DOHH2 (cell line): ENCODE results near the gene COL2A1.

Experiments used
- H3F3A ChIP-seq: fragments of 200-600 bp; sonication (generic), shearing (Covaris generic); 2 replicates; pipeline ENCODE4 v1.6.0; 2016; ENCODE audit warnings: antibody characterized with exemption, mild to moderate bottlenecking; ENCODE audit not compliant: control insufficient read depth, insufficient read depth
- H3K27ac ChIP-seq: fragments of 200-600 bp; sonication (generic); 2 replicates; pipeline ENCODE4 v1.5.1; 2014; ENCODE audit warnings: low read depth, mild to moderate bottlenecking, low read length, moderate library complexity
- H3K27me3 ChIP-seq: fragments of 200-600 bp; sonication (generic); 2 replicates; pipeline ENCODE4 v1.6.1; 2014; ENCODE audit warnings: mild to moderate bottlenecking, low read length, mixed read lengths; ENCODE audit not compliant: control insufficient read depth
- H3K36me3 ChIP-seq: fragments of 200-600 bp; sonication (generic); 2 replicates; pipeline ENCODE4 v1.6.1; 2014; ENCODE audit warnings: mild to moderate bottlenecking, low read length, moderate library complexity, mixed read lengths; ENCODE audit not compliant: control insufficient read depth
- H3K4me1 ChIP-seq: fragments of 200-600 bp; sonication (generic); 2 replicates; pipeline ENCODE4 v1.6.1; 2014; ENCODE audit warnings: mild to moderate bottlenecking, low read length, mixed read lengths; ENCODE audit not compliant: control insufficient read depth
- H3K4me2 ChIP-seq: fragments of 200-600 bp; sonication (generic); 2 replicates; pipeline ENCODE4 v1.6.0; 2014; ENCODE audit warnings: mild to moderate bottlenecking, low read length, moderate library complexity
- H3K4me3 ChIP-seq: fragments of 200-600 bp; sonication (generic); 2 replicates; pipeline ENCODE4 v1.5.1; 2014; ENCODE audit warnings: mild to moderate bottlenecking, low read length, mixed read lengths
- H3K79me2 ChIP-seq: fragments of 200-600 bp; sonication (generic); 2 replicates; pipeline ENCODE4 v1.6.1; 2014; ENCODE audit warnings: mild to moderate bottlenecking, low read length, mixed read lengths; ENCODE audit not compliant: control insufficient read depth
- H3K9me2 ChIP-seq: fragments of 200-600 bp; sonication (generic); replicated peaks from 2 replicates; pipeline ENCODE4 v1.6.1; 2014; ENCODE audit warnings: mild to moderate bottlenecking, low read length, mixed read lengths; ENCODE audit not compliant: control insufficient read depth
- H3K9me3 ChIP-seq: fragments of 200-600 bp; sonication (generic); 2 replicates; pipeline ENCODE4 v1.6.1; 2014; ENCODE audit warnings: antibody characterized with exemption, low read length, mixed read lengths; ENCODE audit not compliant: control insufficient read depth, insufficient read depth
- H4K20me1 ChIP-seq: fragments of 200-600 bp; sonication (generic); 2 replicates; pipeline ENCODE4 v1.6.0; 2014; ENCODE audit warnings: low read depth, mild to moderate bottlenecking, antibody characterized with exemption, low read length, moderate library complexity; ENCODE audit not compliant: control insufficient read depth, insufficient read depth
- EZH2phosphoT487 ChIP-seq: fragments of 200-600 bp; sonication (generic); IDR thresholded peaks from 2 replicates; pipeline ENCODE4 v1.6.1; 2017; ENCODE audit warnings: borderline replicate concordance, mild to moderate bottlenecking, antibody characterized with exemption, low read length, moderate library complexity, mixed read lengths
- TF ChIP-seq, protein P1 (sequence below): fragments of 200-600 bp; sonication (generic); IDR thresholded peaks from one replicate; pipeline ENCODE4 v1.5.1; 2014; ENCODE audit warnings: antibody characterized with exemption, mild to moderate bottlenecking, low read depth, low read length; ENCODE audit not compliant: poor library complexity, severe bottlenecking

The COL2A1 gene

DNA sequence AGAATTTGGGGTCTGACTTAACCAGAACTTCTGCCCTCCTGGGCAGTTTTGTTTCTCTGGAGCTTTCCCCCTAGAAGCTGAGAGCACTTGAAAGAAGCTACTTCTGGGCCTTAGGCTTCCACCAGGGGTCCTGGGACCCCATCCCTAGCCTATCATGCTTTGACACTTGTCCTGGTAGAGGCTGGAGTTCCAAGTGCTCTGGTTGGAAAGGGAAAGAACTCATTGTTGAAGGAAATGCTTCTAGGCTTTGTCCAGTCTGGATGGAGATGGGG, 1.4 kb upstream of the COL2A1 start:
- no peaks in the 10 kb centered on the region for H3K4me1 ChIP-seq
- no peaks in the 10 kb centered on the region for H3K9me3 ChIP-seq
- H3K36me3 ChIP-seq = no peaks in the 10 kb centered on the region
- H3K27me3 ChIP-seq = peaks cover 59% of the 10 kb centered on the region
- TF ChIP-seq, protein P1, sequence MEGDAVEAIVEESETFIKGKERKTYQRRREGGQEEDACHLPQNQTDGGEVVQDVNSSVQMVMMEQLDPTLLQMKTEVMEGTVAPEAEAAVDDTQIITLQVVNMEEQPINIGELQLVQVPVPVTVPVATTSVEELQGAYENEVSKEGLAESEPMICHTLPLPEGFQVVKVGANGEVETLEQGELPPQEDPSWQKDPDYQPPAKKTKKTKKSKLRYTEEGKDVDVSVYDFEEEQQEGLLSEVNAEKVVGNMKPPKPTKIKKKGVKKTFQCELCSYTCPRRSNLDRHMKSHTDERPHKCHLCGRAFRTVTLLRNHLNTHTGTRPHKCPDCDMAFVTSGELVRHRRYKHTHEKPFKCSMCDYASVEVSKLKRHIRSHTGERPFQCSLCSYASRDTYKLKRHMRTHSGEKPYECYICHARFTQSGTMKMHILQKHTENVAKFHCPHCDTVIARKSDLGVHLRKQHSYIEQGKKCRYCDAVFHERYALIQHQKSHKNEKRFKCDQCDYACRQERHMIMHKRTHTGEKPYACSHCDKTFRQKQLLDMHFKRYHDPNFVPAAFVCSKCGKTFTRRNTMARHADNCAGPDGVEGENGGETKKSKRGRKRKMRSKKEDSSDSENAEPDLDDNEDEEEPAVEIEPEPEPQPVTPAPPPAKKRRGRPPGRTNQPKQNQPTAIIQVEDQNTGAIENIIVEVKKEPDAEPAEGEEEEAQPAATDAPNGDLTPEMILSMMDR = no peak
- no peak for TF ChIP-seq EZH2phosphoT487
- H4K20me1 ChIP-seq = no peaks in the 10 kb centered on the region
- no peaks in the 10 kb centered on the region for H3F3A ChIP-seq
- H3K9me2 ChIP-seq = no peaks in the 10 kb centered on the region
- H3K4me2 ChIP-seq = no peak overlapping the region
- H3K27ac ChIP-seq = no peak overlapping the region
- H3K4me3 ChIP-seq = no peak overlapping the region
- no peaks in the 10 kb centered on the region for H3K79me2 ChIP-seq

DNA sequence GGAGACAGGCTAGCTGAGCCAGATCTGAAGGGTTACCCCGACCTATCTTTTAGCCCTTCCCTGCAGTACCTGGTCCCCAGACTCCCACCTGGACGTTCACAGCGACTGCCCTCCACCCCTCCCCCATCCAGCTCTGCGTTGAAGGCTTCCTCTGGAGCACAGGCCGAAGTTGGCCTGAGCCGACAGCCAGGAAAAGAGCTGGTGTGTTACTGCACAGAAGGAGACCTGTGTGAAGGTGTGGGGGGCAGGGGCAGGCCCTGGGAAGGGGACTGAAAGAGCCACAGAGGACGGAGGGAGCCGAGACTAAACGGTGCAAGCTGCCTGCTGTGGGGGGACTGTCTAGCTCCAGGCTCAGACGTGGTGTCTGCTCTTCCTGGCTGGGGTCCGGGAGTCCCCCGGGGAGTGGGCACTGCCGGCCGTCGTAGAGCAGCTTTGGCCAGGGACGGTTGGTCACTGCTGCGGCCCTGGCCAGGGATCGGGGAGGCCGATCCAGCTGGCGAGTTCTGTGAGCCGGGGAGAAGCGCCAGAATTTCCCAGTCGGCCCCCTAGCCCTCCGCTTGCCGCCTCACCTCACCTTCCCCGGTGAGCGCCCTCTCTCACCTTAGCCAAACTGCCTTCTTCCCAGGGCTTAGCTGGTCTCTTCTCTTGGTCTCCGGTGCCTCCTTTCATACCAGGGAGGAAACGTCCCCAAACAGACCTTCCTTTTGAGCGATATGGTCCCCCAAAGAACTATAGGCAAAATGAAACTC, 899 bp upstream of the COL2A1 start:
- Histone ChIP-seq H3K4me2 (no peak overlapping the region), H3K4me3 (no peak overlapping the region), H4K20me1 (no peaks in the 10 kb centered on the region)

DNA sequence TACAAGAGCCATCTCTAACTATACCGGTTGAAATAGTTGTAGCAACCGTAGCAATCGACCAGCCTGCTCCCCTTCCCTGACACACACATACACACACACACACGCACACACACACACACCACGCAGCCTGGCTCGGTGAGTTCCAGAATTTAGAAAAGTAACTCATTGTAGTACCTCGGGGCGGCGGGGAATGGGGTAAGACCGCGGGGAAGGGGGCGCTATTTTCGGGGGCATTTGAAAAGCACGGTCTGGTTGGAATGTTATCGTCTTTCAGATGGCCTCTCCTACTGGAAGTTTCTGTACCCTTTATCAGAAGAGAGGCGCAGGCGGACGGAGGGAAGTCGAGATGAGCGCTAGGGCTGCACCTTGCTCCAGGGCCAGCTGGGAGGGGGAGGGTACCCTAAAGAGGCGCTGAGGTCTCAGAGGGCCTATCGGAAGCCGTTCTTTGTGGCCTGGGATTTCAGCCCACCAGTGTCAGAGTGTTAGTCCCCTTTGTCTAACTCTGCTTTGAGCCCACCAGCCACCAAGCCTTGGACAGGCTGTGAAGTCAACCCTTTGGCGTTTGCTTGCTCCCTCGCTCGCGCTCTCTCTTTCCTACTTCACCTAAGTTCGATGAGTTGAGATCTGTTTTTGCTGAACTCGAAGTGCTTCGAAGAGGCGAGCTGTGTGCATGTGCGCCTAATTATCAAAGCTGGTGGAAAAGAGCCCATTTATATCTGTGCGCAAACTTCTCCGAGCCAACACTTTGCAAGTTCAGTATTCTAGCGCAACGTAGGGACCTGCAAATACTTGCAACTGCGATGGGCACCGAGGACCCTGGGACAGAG, 837 bp downstream of the COL2A1 start:
- H3K4me3 ChIP-seq = no peak overlapping the region
- no peaks in the 10 kb centered on the region for H3K79me2 ChIP-seq
- H3K27ac ChIP-seq = no peak overlapping the region
- H3K4me2 ChIP-seq = no peak overlapping the region
- H4K20me1 ChIP-seq = no peaks in the 10 kb centered on the region
- no peaks in the 10 kb centered on the region for H3K9me2 ChIP-seq
- peaks cover 65% of the 10 kb centered on the region for H3K27me3 ChIP-seq
- TF ChIP-seq, protein P1 = peak; percentile 21
- no peak for TF ChIP-seq EZH2phosphoT487
- H3F3A ChIP-seq = no peaks in the 10 kb centered on the region
- H3K9me3 ChIP-seq = no peaks in the 10 kb centered on the region
- no peaks in the 10 kb centered on the region for H3K36me3 ChIP-seq
- no peaks in the 10 kb centered on the region for H3K4me1 ChIP-seq

More for the DNA sequence above, 899 bp upstream of the COL2A1 start:
- Histone ChIP-seq H3K79me2 (no peaks in the 10 kb centered on the region), H3F3A (no peaks in the 10 kb centered on the region), H3K27me3 (peaks cover 64% of the 10 kb centered on the region), H3K9me3 (no peaks in the 10 kb centered on the region), H3K27ac (no peak overlapping the region), H3K9me2 (no peaks in the 10 kb centered on the region), H3K36me3 (no peaks in the 10 kb centered on the region), H3K4me1 (no peaks in the 10 kb centered on the region)
- TF ChIP-seq EZH2phosphoT487 = no peak
- TF ChIP-seq, protein P1 = no peak
